ENCODE data around the gene SLC43A3. TPM values are rescaled to one million over a fixed set of nuclear protein-coding genes. Genes with fewer than 3 reads are reported as not detected.

SLC43A3 gene
- total RNA-seq, 1 donor from 2014 or later = 117 TPM

- intact Hi-C loops (cut with DNase I) = no loop called here
- ATAC-seq = no peak
- no peak for TF ChIP-seq CTCF (IDR thresholded peaks at IDR 0.05)
Measured at GRCh38 chr11:57461841-57462489, 35.0 kb upstream of the SLC43A3 start.

GRCh38 chr11:57460758-57461749, 34.1 kb upstream of the SLC43A3 start:
- ATAC-seq (no peak), DNase-seq (no peak)
- Histone ChIP-seq H3K4me3 (peak overlapping the region; percentile 48), H3K9me3 (no peaks in the 10 kb centered on the region), H3K4me1 (peaks cover 34% of the 10 kb centered on the region), H3K27ac (no peak overlapping the region), H3K36me3 (no peaks in the 10 kb centered on the region), H3K27me3 (peaks cover 25% of the 10 kb centered on the region)
- no peak for TF ChIP-seq CTCF (IDR thresholded peaks at IDR 0.05)
- intact Hi-C loops (cut with DNase I) = no loop called here

More at GRCh38 chr11:57461841-57462489, 35.0 kb upstream of the SLC43A3 start:
- H3K27me3 ChIP-seq = peaks cover 25% of the 10 kb centered on the region
- H3K4me3 ChIP-seq = no peak overlapping the region
- H3K9me3 ChIP-seq = no peaks in the 10 kb centered on the region
- no peak overlapping the region for H3K27ac ChIP-seq
- H3K4me1 ChIP-seq = peaks cover 34% of the 10 kb centered on the region
- no peak for DNase-seq
- no peaks in the 10 kb centered on the region for H3K36me3 ChIP-seq

- peaks cover 25% of the 10 kb centered on the region for H3K27me3 ChIP-seq
- TF ChIP-seq CTCF (IDR thresholded peaks at IDR 0.05) = no peak
- no peaks in the 10 kb centered on the region for H3K9me3 ChIP-seq
- H3K36me3 ChIP-seq = no peaks in the 10 kb centered on the region
- peak; percentile 75 for DNase-seq
- H3K4me3 ChIP-seq = peak within 1 kb of the TSS; percentile 48
- no peak within 1 kb of the TSS for H3K27ac ChIP-seq
- intact Hi-C loops (cut with DNase I) = no loop called here
- peak; percentile 55 for ATAC-seq
- peaks cover 34% of the 10 kb centered on the region for H3K4me1 ChIP-seq
Measured at GRCh38 chr11:57460022-57460757, 33.3 kb upstream of the SLC43A3 start, which contains the start of gene RTN4RL2. Gene RTN4RL2, plus strand, starts transcription at chr11:57460528. Its CDS starts 338 bp downstream, at chr11:57460866.

- peak; percentile 3 for ATAC-seq
- peak overlapping the region; percentile 48 for H3K4me3 ChIP-seq
- H3K36me3 ChIP-seq = no peaks in the 10 kb centered on the region
- DNase-seq = no peak
- H3K4me1 ChIP-seq = peaks cover 34% of the 10 kb centered on the region
- H3K9me3 ChIP-seq = no peaks in the 10 kb centered on the region
- no peak overlapping the region for H3K27ac ChIP-seq
- H3K27me3 ChIP-seq = peaks cover 25% of the 10 kb centered on the region
- TF ChIP-seq CTCF (IDR thresholded peaks at IDR 0.05) = no peak
- intact Hi-C loops (cut with DNase I) = no loop called here
Measured at GRCh38 chr11:57459164-57460021, 32.5 kb upstream of the SLC43A3 start.
